Heart right ventricle (tissue), 16 donors: ENCODE measurements around the gene ATP2A1. TPM values are rescaled to one million over a fixed set of nuclear protein-coding genes. Genes with fewer than 3 reads are reported as not detected.

Source experiments
- ATAC-seq, 8 donors: fragments of 200-7000 bp; cut with Tn5 transposase; one replicate each; pipeline ENCODE4 v1.9.1; 2020; ENCODE audit warnings: mild to moderate bottlenecking in 8 of 8, moderate library complexity in 8 of 8, moderate number of reproducible peaks in 1 of 8
- DNase-seq, 2 donors: peaks; one replicate each; pipeline ENCODE4 v3.0.0-alpha.2; 2020
- H3K27ac ChIP-seq, 10 donors: fragments of 200-600 bp; sonication (generic) in 2 of 10; one replicate each; pipeline versions ENCODE4 v1.5.0 to v1.8.0; 2020 to 2022; ENCODE audit warnings: mild to moderate bottlenecking in 3 of 10
- H3K27me3 ChIP-seq, 7 donors: fragments of 200-600 bp; one replicate each; pipeline ENCODE4 v1.8.0; 2021 to 2022; ENCODE audit warnings: mild to moderate bottlenecking in 2 of 7
- H3K36me3 ChIP-seq, 9 donors: fragments of 200-600 bp; sonication (generic) in 1 of 9; one replicate each; pipeline versions ENCODE4 v1.5.0 to v1.8.0; 2020 to 2022; ENCODE audit warnings: mild to moderate bottlenecking in 2 of 9
- H3K4me1 ChIP-seq, 9 donors: fragments of 200-600 bp; sonication (generic) in 1 of 9; one replicate each; pipeline versions ENCODE4 v1.5.0 to v1.8.0; 2020 to 2022; ENCODE audit warnings: mild to moderate bottlenecking in 4 of 9
- H3K4me3 ChIP-seq, 10 donors: fragments of 200-600 bp; sonication (generic) in 2 of 10; one replicate each; pipeline versions ENCODE4 v1.5.0 to v1.8.0; 2020 to 2022; ENCODE audit warnings: mild to moderate bottlenecking in 7 of 10, moderate library complexity in 2 of 10
- H3K9me3 ChIP-seq, 11 donors: fragments of 200-600 bp in 10 of 11; sonication (generic) in 2 of 11; one replicate each; pipeline versions ENCODE4 v1.5.0 to v1.8.0; 2013 to 2022; ENCODE audit warnings: mild to moderate bottlenecking in 2 of 11, control low read depth in 1 of 11, moderate library complexity in 1 of 11
- WGBS, 2 donors: extraction: QIAGEN DNeasy Blood & Tissue Kit; methylation state at CpG; one replicate each; pipeline ENCODE4 v1.1.7; 2013; ENCODE audit warnings: inconsistent platforms in 1 of 2; 5-methylcytosine and 5-hydroxymethylcytosine counted together
- intact Hi-C, 10 donors: fragments of 100-400 bp; cut with DNase I; formaldehyde crosslinking; loops; one replicate each; pipeline versions ENCODE4 v1.11.1 to v1.14.2; 2022
- polyA plus RNA-seq, 2 donors: library from polyadenylated mRNA; stranded (reverse); fragments of 200-250 nt; gene quantifications; one replicate each; pipeline ENCODE4 v1.2.3, GENCODE V29; 2013
- total RNA-seq, 10 donors: library from RNA; stranded (reverse); fragmentation: NEBNext Ultra II Directional in 3 of 10; extraction: Animal tissue kit (Norgen Biotek cat#: 25700) in 3 of 10; gene quantifications; one replicate each; pipeline versions ENCODE4 v1.2.1 to v1.2.4, GENCODE V29; 2021 to 2023
- TF ChIP-seq, protein P1 (sequence below), 9 donors: fragments of 200-600 bp; sonication (generic) in 2 of 9; IDR thresholded peaks; one replicate each; pipeline versions ENCODE4 v1.5.0 to v1.8.0; 2021 to 2022; ENCODE audit warnings: antibody characterized with exemption in 9 of 9, mild to moderate bottlenecking in 5 of 9, moderate library complexity in 1 of 9
- donor health status: Arrhythmogenic right ventricular cardiomyopathy.
- donor health status: ischemic (EF 13 %, LVEDD 7.1; RV severe dilation, severe dysfunction).
- donor health status: healthy with polysubstance abuse.
- donor health status: DM: no; HTN: yes; CAD: no.
- donor health status: DM: no; HTN: no; CAD: no.
- donor health status: ischemic (EF 25% LVEDD 6.9; RV normal size, moderate dysfunction).
- donor health status: ischemic (EF 25% LVEDD 5.7; RV mildly dilated, moderate dysfunction).
- donor health status: healthy.
- donor health status: DM: yes; HTN: yes; CAD: no.
- donor health status: Ischemic cardiomyopathy.
- donor health status: ischemic (EF 35%, LVEDD 5.7; RV mildly dilated, moderate dysfunction).
- donor health status: nonischemic (EF 11% LVEDD 7.7; RV severe dilation, severe dysfunction).
- donor health status: DM: yes; HTN: yes; CAD: no.
- donor health status: PGD.
- donor health status: ischemic (EF 29% LVEDD 5.4; RV normal size, mild dysfunction).
- donor health status: nonischemic (EF 23%, LVEDD 6.1; RV moderate dilation, normal function).

The ATP2A1 gene
- total and polyA plus RNA-seq, 12 donors: 0.13 to 1.0 (median 0.23) TPM

GRCh38 chr16:28859326-28859725, 19.0 kb upstream of the ATP2A1 start:
- Histone ChIP-seq H3K27me3 (no peaks in the 10 kb centered on the region), H3K4me3 (no peak overlapping the region), H3K36me3 (no peaks in the 10 kb centered on the region), H3K27ac (no peak overlapping the region), H3K4me1 (peaks cover 0 to 14% (median 5%) of the 10 kb centered on the region in 9 donors), H3K9me3 (no peaks in the 10 kb centered on the region)
- 75 to 85% methylated on average over 4 of the region's 4 CpGs for WGBS, 2 donors
- ATAC-seq (no peak), DNase-seq (no peak)
- TF ChIP-seq, protein P1, sequence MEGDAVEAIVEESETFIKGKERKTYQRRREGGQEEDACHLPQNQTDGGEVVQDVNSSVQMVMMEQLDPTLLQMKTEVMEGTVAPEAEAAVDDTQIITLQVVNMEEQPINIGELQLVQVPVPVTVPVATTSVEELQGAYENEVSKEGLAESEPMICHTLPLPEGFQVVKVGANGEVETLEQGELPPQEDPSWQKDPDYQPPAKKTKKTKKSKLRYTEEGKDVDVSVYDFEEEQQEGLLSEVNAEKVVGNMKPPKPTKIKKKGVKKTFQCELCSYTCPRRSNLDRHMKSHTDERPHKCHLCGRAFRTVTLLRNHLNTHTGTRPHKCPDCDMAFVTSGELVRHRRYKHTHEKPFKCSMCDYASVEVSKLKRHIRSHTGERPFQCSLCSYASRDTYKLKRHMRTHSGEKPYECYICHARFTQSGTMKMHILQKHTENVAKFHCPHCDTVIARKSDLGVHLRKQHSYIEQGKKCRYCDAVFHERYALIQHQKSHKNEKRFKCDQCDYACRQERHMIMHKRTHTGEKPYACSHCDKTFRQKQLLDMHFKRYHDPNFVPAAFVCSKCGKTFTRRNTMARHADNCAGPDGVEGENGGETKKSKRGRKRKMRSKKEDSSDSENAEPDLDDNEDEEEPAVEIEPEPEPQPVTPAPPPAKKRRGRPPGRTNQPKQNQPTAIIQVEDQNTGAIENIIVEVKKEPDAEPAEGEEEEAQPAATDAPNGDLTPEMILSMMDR (IDR thresholded peaks at IDR 0.05): no peak
- intact Hi-C loops: no loop called here

- Histone ChIP-seq H3K9me3 (no peaks in the 10 kb centered on the region), H3K27ac (peak overlapping the region; percentile 93 to 100 (median 98)), H3K27me3 (no peaks in the 10 kb centered on the region), H3K4me3 (peak overlapping the region; percentile 52 to 98 (median 96)), H3K4me1 (peaks cover 4 to 27% (median 19%) of the 10 kb centered on the region in 9 donors), H3K36me3 (peaks cover 0 to 28% (median 21%) of the 10 kb centered on the region in 9 donors)
- WGBS, 2 donors: 3% methylated on average over 38 to 42 of the region's 42 CpGs
- DNase-seq (peak in 1 of 2 donors; percentile 27), ATAC-seq (peak in 7 of 8 donors; percentile 1 to 14 (median 5))
- TF ChIP-seq, protein P1 (IDR thresholded peaks at IDR 0.05): no peak
- intact Hi-C loops: loop anchor here in 7 of 10 donors (1.0 to 10.0 kb wide), 8 partner anchors 15 to 88 kb away; partner anchors contain the start of genes RABEP2 (in 4 of the 7), TUFM (in 4 of the 7), ATXN2L (in 1 of the 7) and NFATC2IP (in 1 of the 7)
Measured at GRCh38 chr16:28863929-28864793, 14.1 kb upstream of the ATP2A1 start.

GRCh38 chr16:28865001-28865688, 13.1 kb upstream of the ATP2A1 start:
- ATAC-seq (no peak), DNase-seq (no peak)
- peak overlapping the region in 3 of 10 donors; percentile 94 to 99 (median 96) for H3K27ac ChIP-seq
- peak overlapping the region in 4 of 10 donors; percentile 52 to 98 (median 97) for H3K4me3 ChIP-seq
- no peaks in the 10 kb centered on the region for H3K9me3 ChIP-seq
- WGBS, 2 donors: 87% methylated on average over 12 of the region's 12 CpGs
- peaks cover 4 to 27% (median 19%) of the 10 kb centered on the region in 9 donors for H3K4me1 ChIP-seq
- TF ChIP-seq, protein P1 (IDR thresholded peaks at IDR 0.05): no peak
- no peaks in the 10 kb centered on the region for H3K27me3 ChIP-seq
- intact Hi-C loops: loop anchor here in 3 of 10 donors (5.0 to 10.0 kb wide), 2 partner anchors 57 to 60 kb away; partner anchors contain the start of gene RABEP2 (in 2 of the 3)
- H3K36me3 ChIP-seq: peaks cover 0 to 38% (median 31%) of the 10 kb centered on the region in 9 donors
